Spleen (tissue), 11 donors: ENCODE measurements around the gene TBC1D22B. TPM values are rescaled to one million over a fixed set of nuclear protein-coding genes. Genes with fewer than 3 reads are reported as not detected.
A peak's percentile ranks its signal among the peaks of the same experiment; 100 is the strongest.

Experiments used
- DNase-seq: peaks from one replicate; pipeline ENCODE4 v3.0.0-alpha.2; 2020
- H3K27ac ChIP-seq, 8 donors: fragments of 200-600 bp; sonication (generic) in 7 of 8; 1 replicate in 4 of 8; 2 replicates in 4 of 8; pipeline versions ENCODE4 v1.5.0 to v1.8.0; 2016 to 2021; ENCODE audit warnings: inconsistent platforms in 4 of 8, mild to moderate bottlenecking in 4 of 8, moderate library complexity in 1 of 8
- H3K27me3 ChIP-seq, 7 donors: fragments of 200-600 bp; sonication (generic) in 6 of 7; replicated peaks in 1 of 7; 1 replicate in 4 of 7; 2 replicates in 3 of 7; pipeline versions ENCODE4 v1.5.0 to v1.8.0; 2016 to 2021; ENCODE audit warnings: inconsistent platforms in 3 of 7, mild to moderate bottlenecking in 1 of 7
- H3K36me3 ChIP-seq, 6 donors: fragments of 200-600 bp; sonication (generic) in 5 of 6; 1 replicate in 4 of 6; 2 replicates in 2 of 6; pipeline versions ENCODE4 v1.5.0 to v1.8.0; 2016 to 2021; ENCODE audit warnings: inconsistent platforms in 2 of 6
- H3K4me1 ChIP-seq, 6 donors: fragments of 200-600 bp; sonication (generic) in 5 of 6; 1 replicate in 3 of 6; 2 replicates in 3 of 6; pipeline versions ENCODE4 v1.5.0 to v1.8.0; 2016 to 2021; ENCODE audit warnings: inconsistent platforms in 3 of 6
- H3K4me3 ChIP-seq, 8 donors: fragments of 200-600 bp; sonication (generic) in 7 of 8; 1 replicate in 4 of 8; 2 replicates in 4 of 8; pipeline versions ENCODE4 v1.5.0 to v1.8.0; 2016 to 2021; ENCODE audit warnings: inconsistent platforms in 4 of 8, mild to moderate bottlenecking in 4 of 8, moderate library complexity in 2 of 8
- H3K9me3 ChIP-seq, 8 donors: fragments of 200-600 bp; sonication (generic) in 7 of 8; 1 replicate in 4 of 8; 2 replicates in 4 of 8; pipeline versions ENCODE4 v1.5.0 to v1.8.0; 2016 to 2021; ENCODE audit warnings: inconsistent platforms in 4 of 8
- CTCF ChIP-seq, 11 experiments: fragments of 200-600 bp in 7 of 11; fragments of 450-650 bp in 4 of 11; sonication (generic) in 4 of 11; IDR thresholded peaks in 8 of 11; conservative IDR thresholded peaks in 3 of 11; 1 replicate in 7 of 11; 2 replicates in 4 of 11; pipeline versions ENCODE4 v1.4.0 to v1.8.0; 2016 to 2021; ENCODE audit warnings: antibody characterized with exemption in 11 of 11, inconsistent platforms in 4 of 11, mild to moderate bottlenecking in 1 of 11
- POLR2A ChIP-seq, 3 donors: fragments of 450-650 bp; IDR thresholded peaks; one replicate each; pipeline ENCODE4 v1.5.1; 2017; ENCODE audit warnings: antibody characterized with exemption in 3 of 3, mild to moderate bottlenecking in 1 of 3
- POLR2AphosphoS5 ChIP-seq, 3 donors: sonication (generic); formaldehyde crosslinking; IDR thresholded peaks; one replicate each; pipeline ENCODE4 v1.5.1; 2017; ENCODE audit warnings: antibody characterized with exemption in 3 of 3
- WGBS, 5 donors: extraction: QIAGEN DNeasy Blood & Tissue Kit in 3 of 5; methylation state at CpG; one replicate each; pipeline versions ENCODE4 v1.1.5 to v1.1.7; 2013 to 2018; 5-methylcytosine and 5-hydroxymethylcytosine counted together
- intact Hi-C: fragments of 100-400 bp; cut with DNase I; formaldehyde crosslinking; loops from one replicate; pipeline ENCODE4 v1.15.0; 2023; ENCODE audit warnings: low total_unique reads
- polyA plus RNA-seq, 3 donors: library from polyadenylated mRNA; stranded (reverse); fragments of 200-250 nt; gene quantifications; one replicate each; pipeline ENCODE4 v1.2.1, GENCODE V29; 2013
- total RNA-seq, 7 donors: library from RNA; depleted of rRNA in 3 of 7; stranded (reverse); fragments of >200 nt in 3 of 7; fragmentation: NEBNext Ultra II Directional in 4 of 7; extraction: Animal tissue kit (Norgen Biotek cat#: 25700) in 4 of 7; gene quantifications; one replicate each; pipeline versions ENCODE4 v1.1.0 to v1.2.1, GENCODE V29; 2016 to 2021
- donor health status: healthy with polysubstance abuse.
- donor health status: DM: no; HTN: no; CAD: no; lungs with moderate emphysema.
- donor health status: DM: no; HTN: no; CAD: no.
- donor health status: Bipolar disorder and iron deficiency.
- donor health status: healthy.
- donor health status: DM: no; HTN: no; CAD: no.
- donor health status: DM: yes; HTN: yes; CAD: no.

Gene TBC1D22B
- total and polyA plus RNA-seq, 10 donors, result 4.2 to 12.7 (median 9.4) TPM

GRCh38 chr6:37258405-37259105 is 983 bp downstream of the TBC1D22B start:
- Histone ChIP-seq H3K36me3 (no peaks in the 10 kb centered on the region), H3K4me1 (peaks cover 13 to 59% (median 32%) of the 10 kb centered on the region in 6 donors), H3K27me3 (no peaks in the 10 kb centered on the region), H3K4me3 (peak overlapping the region; percentile 49 to 95 (median 80)), H3K9me3 (no peaks in the 10 kb centered on the region), H3K27ac (peak overlapping the region; percentile 50 to 94 (median 88))
- TF ChIP-seq CTCF (IDR thresholded peaks at IDR 0.05 in 8 of 11, conservative IDR thresholded peaks at IDR 0.05 in 3 of 11), result no peak
- TF ChIP-seq POLR2AphosphoS5 (IDR thresholded peaks at IDR 0.05), result no peak
- no peak for TF ChIP-seq POLR2A (IDR thresholded peaks at IDR 0.05)
- DNase-seq, result no peak
- 11 to 17% (median 12%) methylated on average over 11 of the region's 11 CpGs for WGBS, 5 donors
- intact Hi-C loops, result no loop called here

GRCh38 chr6:37259191-37259590 is 1.6 kb downstream of the TBC1D22B start:
- H3K4me1 ChIP-seq, result peaks cover 13 to 59% (median 32%) of the 10 kb centered on the region in 6 donors
- no peaks in the 10 kb centered on the region for H3K27me3 ChIP-seq
- peak overlapping the region in 7 of 8 donors; percentile 16 to 94 (median 54) for H3K27ac ChIP-seq
- no peaks in the 10 kb centered on the region for H3K36me3 ChIP-seq
- intact Hi-C loops, result no loop called here
- peak overlapping the region in 4 of 8 donors; percentile 69 to 95 (median 82) for H3K4me3 ChIP-seq
- no peak for DNase-seq
- TF ChIP-seq POLR2AphosphoS5 (IDR thresholded peaks at IDR 0.05) (no peak), POLR2A (IDR thresholded peaks at IDR 0.05) (no peak), CTCF (IDR thresholded peaks at IDR 0.05 in 8 of 11, conservative IDR thresholded peaks at IDR 0.05 in 3 of 11) (no peak)
- WGBS, 5 donors, result 7 to 14% (median 9%) methylated on average over 2 of the region's 2 CpGs
- no peaks in the 10 kb centered on the region for H3K9me3 ChIP-seq

- no peak for TF ChIP-seq POLR2A (IDR thresholded peaks at IDR 0.05)
- TF ChIP-seq POLR2AphosphoS5 (IDR thresholded peaks at IDR 0.05), result no peak
- TF ChIP-seq CTCF (IDR thresholded peaks at IDR 0.05 in 8 of 11, conservative IDR thresholded peaks at IDR 0.05 in 3 of 11), result no peak
- Histone ChIP-seq H3K27ac (peak overlapping the region in 4 of 8 donors; percentile 20 to 94 (median 92)), H3K4me3 (no peak overlapping the region), H3K9me3 (no peaks in the 10 kb centered on the region), H3K36me3 (no peaks in the 10 kb centered on the region), H3K27me3 (no peaks in the 10 kb centered on the region), H3K4me1 (peaks cover 13 to 64% (median 33%) of the 10 kb centered on the region in 6 donors)
- DNase-seq, result no peak
- WGBS, 5 donors, result 48 to 65% (median 54%) methylated on average over 2 of the region's 2 CpGs
- intact Hi-C loops, result no loop called here
These were observed 2.5 kb downstream of the TBC1D22B start for GRCh38 chr6:37260040-37260439.

- intact Hi-C loops, result no loop called here
- 86 to 100% (median 93%) methylated on average over 1 of the region's 1 CpG for WGBS, 5 donors
These were observed 2.9 kb downstream of the TBC1D22B start for GRCh38 chr6:37260444-37260843.

More at GRCh38 chr6:37260444-37260843, 2.9 kb downstream of the TBC1D22B start:
- H3K9me3 ChIP-seq, result no peaks in the 10 kb centered on the region
- no peak for DNase-seq
- no peak overlapping the region for H3K27ac ChIP-seq
- TF ChIP-seq CTCF (IDR thresholded peaks at IDR 0.05 in 8 of 11, conservative IDR thresholded peaks at IDR 0.05 in 3 of 11), result no peak
- no peak for TF ChIP-seq POLR2A (IDR thresholded peaks at IDR 0.05)
- peaks cover 13 to 68% (median 35%) of the 10 kb centered on the region in 6 donors for H3K4me1 ChIP-seq
- no peaks in the 10 kb centered on the region for H3K27me3 ChIP-seq
- H3K36me3 ChIP-seq, result no peaks in the 10 kb centered on the region
- H3K4me3 ChIP-seq, result no peak overlapping the region
